Stomach (tissue), 9 donors: ENCODE measurements around the gene SPAM1. TPM values are rescaled to one million over a fixed set of nuclear protein-coding genes. Genes with fewer than 3 reads are reported as not detected.
"Not testable (repeated sequence)": the region's sequence is repeated elsewhere in the genome, so short reads cannot be mapped to it uniquely, and the experiment has no call there.

Source experiments
- DNase-seq, 2 donors: peaks; one replicate each; pipeline versions ENCODE4 v3.0.0 to v3.0.0-alpha.2; 2013 to 2019
- H3K27ac ChIP-seq, 5 donors: fragments of 200-600 bp in 4 of 5; sonication (generic) in 4 of 5; one replicate each; pipeline ENCODE4 v1.5.1; 2013 to 2019; ENCODE audit warnings: mild to moderate bottlenecking in 1 of 5, moderate library complexity in 1 of 5
- H3K27me3 ChIP-seq, 3 donors: fragments of 200-600 bp; sonication (generic); one replicate each; pipeline ENCODE4 v1.5.1; 2017 to 2019; ENCODE audit warnings: mixed run types in 1 of 3
- H3K36me3 ChIP-seq, 4 donors: fragments of 200-600 bp; sonication (generic); 1 replicate in 3 of 4; 2 replicates in 1 of 4; pipeline ENCODE4 v1.5.1; 2016 to 2019
- H3K4me1 ChIP-seq, 4 donors: fragments of 200-600 bp; sonication (generic); one replicate each; pipeline ENCODE4 v1.5.1; 2016 to 2019
- H3K4me3 ChIP-seq, 4 donors: fragments of 200-600 bp; sonication (generic) in 3 of 4; one replicate each; pipeline ENCODE4 v1.5.1; 2016 to 2019; ENCODE audit warnings: mild to moderate bottlenecking in 1 of 4
- H3K9me3 ChIP-seq, 4 donors: fragments of 200-600 bp; sonication (generic); one replicate each; pipeline ENCODE4 v1.5.1; 2016 to 2019
- EP300 ChIP-seq: sonication (generic); formaldehyde crosslinking; IDR thresholded peaks from one replicate; pipeline ENCODE4 v1.6.1; 2017; ENCODE audit warnings: antibody characterized with exemption
- POLR2A ChIP-seq, 4 donors: fragments of 450-650 bp; IDR thresholded peaks; one replicate each; pipeline ENCODE4 v1.6.1; 2016; ENCODE audit warnings: antibody characterized with exemption in 4 of 4, control low read depth in 2 of 4, mild to moderate bottlenecking in 1 of 4, moderate library complexity in 1 of 4
- POLR2AphosphoS5 ChIP-seq, 3 donors: sonication (generic); formaldehyde crosslinking; IDR thresholded peaks; one replicate each; pipeline ENCODE4 v1.6.1; 2016; ENCODE audit warnings: antibody characterized with exemption in 3 of 3
- WGBS, 5 donors: extraction: QIAGEN DNeasy Blood & Tissue Kit in 3 of 5; methylation state at CpG; one replicate each; pipeline versions ENCODE4 v1.1.5 to v1.1.7; 2013 to 2018; 5-methylcytosine and 5-hydroxymethylcytosine counted together
- intact Hi-C: fragments of 100-400 bp; cut with DNase I; formaldehyde crosslinking; loops from one replicate; pipeline ENCODE4 v1.15.1; 2023; ENCODE audit warnings: low total_unique reads
- polyA plus RNA-seq, 3 donors: library from polyadenylated mRNA; stranded (reverse); fragments of 200-250 nt; gene quantifications; one replicate each; pipeline ENCODE4 v1.2.3, GENCODE V29; 2013
- total RNA-seq, 5 donors: library from RNA; depleted of rRNA; stranded (reverse); fragments of >200 nt; gene quantifications; one replicate each; pipeline versions ENCODE4 v1.1.0 to v1.2.3, GENCODE V29; 2014 to 2016
- TF ChIP-seq, protein P1 (sequence below), 7 experiments: fragments of 450-650 bp in 4 of 7; fragments of 200-600 bp in 3 of 7; sonication (generic) in 3 of 7; IDR thresholded peaks; one replicate each; pipeline ENCODE4 v1.5.1; 2016 to 2019; ENCODE audit warnings: antibody characterized with exemption in 7 of 7, control low read depth in 2 of 7, mild to moderate bottlenecking in 1 of 7
- donor health status: healthy with polysubstance abuse.
- donor health status: Bipolar disorder and iron deficiency.
- donor health status: healthy.

Gene SPAM1
- total and polyA plus RNA-seq, 8 donors: not detected

DNA sequence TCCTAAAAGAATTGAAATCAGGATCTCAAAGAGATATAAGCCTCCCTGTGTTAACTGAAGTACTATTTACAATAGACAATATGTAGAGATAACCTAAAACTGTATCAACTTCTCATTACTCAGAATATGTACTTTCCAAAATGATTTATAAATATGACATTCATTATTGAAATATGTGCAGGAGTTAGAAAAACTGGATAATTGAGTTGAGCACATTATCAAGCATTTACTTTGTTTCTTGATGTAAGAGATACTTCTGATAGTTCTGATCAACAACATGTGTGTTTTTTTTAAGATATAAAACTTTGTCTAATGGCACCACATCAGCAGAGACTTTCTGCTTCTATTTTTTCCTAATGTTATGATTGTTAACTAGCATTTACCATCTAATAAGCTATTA, 41.9 kb upstream of the SPAM1 start:
- TF ChIP-seq POLR2AphosphoS5 (IDR thresholded peaks at IDR 0.05) (no peak), POLR2A (IDR thresholded peaks at IDR 0.05) (no peak), EP300 (no peak)
- TF ChIP-seq, protein P1, sequence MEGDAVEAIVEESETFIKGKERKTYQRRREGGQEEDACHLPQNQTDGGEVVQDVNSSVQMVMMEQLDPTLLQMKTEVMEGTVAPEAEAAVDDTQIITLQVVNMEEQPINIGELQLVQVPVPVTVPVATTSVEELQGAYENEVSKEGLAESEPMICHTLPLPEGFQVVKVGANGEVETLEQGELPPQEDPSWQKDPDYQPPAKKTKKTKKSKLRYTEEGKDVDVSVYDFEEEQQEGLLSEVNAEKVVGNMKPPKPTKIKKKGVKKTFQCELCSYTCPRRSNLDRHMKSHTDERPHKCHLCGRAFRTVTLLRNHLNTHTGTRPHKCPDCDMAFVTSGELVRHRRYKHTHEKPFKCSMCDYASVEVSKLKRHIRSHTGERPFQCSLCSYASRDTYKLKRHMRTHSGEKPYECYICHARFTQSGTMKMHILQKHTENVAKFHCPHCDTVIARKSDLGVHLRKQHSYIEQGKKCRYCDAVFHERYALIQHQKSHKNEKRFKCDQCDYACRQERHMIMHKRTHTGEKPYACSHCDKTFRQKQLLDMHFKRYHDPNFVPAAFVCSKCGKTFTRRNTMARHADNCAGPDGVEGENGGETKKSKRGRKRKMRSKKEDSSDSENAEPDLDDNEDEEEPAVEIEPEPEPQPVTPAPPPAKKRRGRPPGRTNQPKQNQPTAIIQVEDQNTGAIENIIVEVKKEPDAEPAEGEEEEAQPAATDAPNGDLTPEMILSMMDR (IDR thresholded peaks at IDR 0.05): no peak
- DNase-seq: no peak

DNA sequence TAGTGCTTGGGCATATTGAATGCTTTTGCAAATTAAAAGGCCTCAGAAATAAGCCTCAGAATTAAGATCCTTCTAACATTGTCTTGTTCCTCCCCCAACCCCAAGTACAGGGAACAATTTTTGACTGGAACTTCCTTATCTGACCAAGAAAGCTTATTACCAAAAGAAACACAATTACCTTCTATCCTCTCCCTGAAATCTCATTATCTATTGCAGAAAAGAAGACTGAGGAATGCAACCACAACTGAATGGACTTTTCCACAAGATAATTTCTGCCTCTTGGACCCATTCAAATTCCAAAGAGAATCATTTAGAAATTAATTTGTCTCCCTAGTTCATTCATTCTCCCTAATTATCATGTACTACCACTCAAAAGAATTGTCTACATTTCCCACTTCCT, 36.8 kb upstream of the SPAM1 start:
- H3K27me3 ChIP-seq: no peaks in the 10 kb centered on the region
- H3K4me3 ChIP-seq: no peak overlapping the region
- no peak for TF ChIP-seq EP300
- no peak for TF ChIP-seq POLR2AphosphoS5 (IDR thresholded peaks at IDR 0.05)
- TF ChIP-seq, protein P1 (IDR thresholded peaks at IDR 0.05): no peak
- no peak for TF ChIP-seq POLR2A (IDR thresholded peaks at IDR 0.05)
- H3K4me1 ChIP-seq: no peaks in the 10 kb centered on the region
- H3K27ac ChIP-seq: no peak overlapping the region
- no peak for DNase-seq
- H3K9me3 ChIP-seq: peaks cover 0 to 20% (median 7%) of the 10 kb centered on the region in 4 donors
- intact Hi-C loops: no loop called here
- H3K36me3 ChIP-seq: no peaks in the 10 kb centered on the region

More for the DNA sequence above, 41.9 kb upstream of the SPAM1 start:
- no peak overlapping the region for H3K27ac ChIP-seq
- H3K9me3 ChIP-seq: no peaks in the 10 kb centered on the region
- intact Hi-C loops: no loop called here
- no peaks in the 10 kb centered on the region for H3K27me3 ChIP-seq
- H3K36me3 ChIP-seq: no peaks in the 10 kb centered on the region
- no peaks in the 10 kb centered on the region for H3K4me1 ChIP-seq
- no peak overlapping the region for H3K4me3 ChIP-seq

DNA sequence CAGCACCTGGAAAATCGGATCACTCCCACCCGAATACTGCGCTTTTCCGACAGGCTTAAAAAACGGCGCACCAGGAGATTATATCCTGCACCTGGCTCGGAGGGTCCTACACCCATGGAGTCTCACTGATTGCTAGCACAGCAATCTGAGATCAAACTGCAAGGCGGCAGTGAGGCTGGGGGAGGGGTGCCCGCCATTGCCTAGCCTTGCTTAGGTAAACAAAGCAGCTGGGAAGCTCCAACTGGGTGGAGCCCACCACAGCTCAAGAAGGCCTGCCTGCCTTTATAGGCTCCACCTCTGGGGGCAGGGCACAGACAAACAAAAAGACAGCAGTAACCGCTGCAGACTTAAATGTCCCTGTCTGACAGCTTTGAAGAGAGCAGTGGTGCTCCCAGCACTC, 30.3 kb upstream of the SPAM1 start:
- H3K27me3 ChIP-seq, H3K27ac ChIP-seq, H3K36me3 ChIP-seq, DNase-seq, H3K4me3 ChIP-seq, intact Hi-C loops, H3K4me1 ChIP-seq: not testable (repeated sequence)
- peaks cover 0 to 22% (median 15%) of the 10 kb centered on the region in 4 donors for H3K9me3 ChIP-seq
- WGBS, 5 donors: 87 to 98% (median 96%) methylated on average over 5 to 10 of the region's 10 CpGs

DNA sequence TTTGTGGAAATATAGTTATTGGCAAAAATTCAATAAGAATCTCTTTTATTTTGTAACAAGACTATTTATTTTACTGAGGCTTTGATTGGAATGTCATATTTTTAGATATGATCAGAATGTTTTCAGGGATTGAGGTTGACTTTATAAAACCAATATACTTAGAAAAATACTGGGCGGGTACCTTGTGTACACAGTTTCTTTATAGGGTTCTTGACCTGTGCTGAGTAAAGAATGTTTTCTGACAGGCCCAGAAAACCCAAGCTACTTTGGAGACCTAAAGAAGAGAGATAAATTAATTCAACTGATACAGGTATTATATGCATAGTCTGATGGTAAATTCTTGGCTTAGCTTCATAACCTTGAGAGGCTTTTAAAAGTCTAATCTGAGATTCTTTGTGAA, 23.9 kb upstream of the SPAM1 start:
- peak in 1 of 2 donors; percentile 12 for DNase-seq
- H3K27ac ChIP-seq: no peak overlapping the region
- no peaks in the 10 kb centered on the region for H3K4me1 ChIP-seq
- H3K36me3 ChIP-seq: no peaks in the 10 kb centered on the region
- TF ChIP-seq, protein P1 (IDR thresholded peaks at IDR 0.05): no peak
- TF ChIP-seq POLR2AphosphoS5 (IDR thresholded peaks at IDR 0.05) (no peak), POLR2A (IDR thresholded peaks at IDR 0.05) (no peak), EP300 (no peak)
- peaks cover 0 to 9% (median 1%) of the 10 kb centered on the region in 4 donors for H3K9me3 ChIP-seq
- H3K4me3 ChIP-seq: no peak overlapping the region
- intact Hi-C loops: no loop called here
- no peaks in the 10 kb centered on the region for H3K27me3 ChIP-seq
- WGBS, 5 donors: 23 to 57% (median 39%) methylated on average over 1 of the region's 1 CpG

DNA sequence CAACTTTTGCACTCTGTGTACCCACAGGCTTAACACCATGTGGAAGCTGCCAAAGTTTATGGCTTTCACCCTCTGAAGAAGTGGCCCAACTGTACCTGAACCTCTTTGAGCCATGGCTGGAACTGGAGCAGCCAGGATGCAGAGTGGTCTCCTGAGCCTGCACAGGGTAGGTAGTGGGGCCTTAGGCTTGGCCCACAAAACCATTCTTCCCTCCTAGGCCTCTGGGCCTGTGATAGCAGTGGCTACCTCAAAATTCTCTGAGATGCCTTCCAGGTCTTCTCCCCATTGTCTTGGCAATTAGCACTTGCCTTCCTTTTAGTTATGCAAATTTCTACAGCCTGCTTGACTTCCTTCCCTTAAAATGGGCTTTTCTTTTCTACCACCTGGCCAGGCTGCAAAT, 19.3 kb upstream of the SPAM1 start:
- Histone ChIP-seq H3K9me3 (peaks cover 0 to 9% (median 1%) of the 10 kb centered on the region in 4 donors), H3K27me3 (no peaks in the 10 kb centered on the region), H3K27ac (no peak overlapping the region), H3K36me3 (no peaks in the 10 kb centered on the region), H3K4me1 (no peaks in the 10 kb centered on the region), H3K4me3 (no peak overlapping the region)
- DNase-seq: no peak
- intact Hi-C loops: no loop called here
- TF ChIP-seq EP300 (no peak), POLR2AphosphoS5 (IDR thresholded peaks at IDR 0.05) (no peak), POLR2A (IDR thresholded peaks at IDR 0.05) (no peak)
- TF ChIP-seq, protein P1 (IDR thresholded peaks at IDR 0.05): no peak
